AG20443 (cell line): ENCODE measurements around the gene AGPAT3.
A peak's percentile ranks its signal among the peaks of the same experiment; 100 is the strongest.

ENCODE experiments used
- DNase-seq: peaks from one replicate; pipeline ENCODE4 v3.0.0; 2012; ENCODE audit warnings: low spot score, mixed read lengths

The AGPAT3 gene

GRCh38 chr21:43937051-43937832 lies 72.2 kb downstream of the AGPAT3 start:
- DNase-seq, result no peak

- no peak for DNase-seq
Measured at GRCh38 chr21:43937891-43938309, 72.9 kb downstream of the AGPAT3 start.

- peak; percentile 90 for DNase-seq
Measured at GRCh38 chr21:43938751-43939442, 73.9 kb downstream of the AGPAT3 start.

- no peak for DNase-seq
Measured at GRCh38 chr21:43939443-43940328, 74.7 kb downstream of the AGPAT3 start.

GRCh38 chr21:43940329-43941050 lies 75.5 kb downstream of the AGPAT3 start:
- DNase-seq, result no peak

- no peak for DNase-seq
Measured at GRCh38 chr21:43942201-43942600, 77.2 kb downstream of the AGPAT3 start.

GRCh38 chr21:43942621-43943020 lies 77.6 kb downstream of the AGPAT3 start:
- no peak for DNase-seq

- DNase-seq, result no peak
Measured at GRCh38 chr21:43943512-43944077, 78.6 kb downstream of the AGPAT3 start.

GRCh38 chr21:43944078-43944633 lies 79.1 kb downstream of the AGPAT3 start:
- no peak for DNase-seq

- no peak for DNase-seq
Measured at GRCh38 chr21:43944757-43945156, 79.7 kb downstream of the AGPAT3 start.

GRCh38 chr21:43948740-43949498 lies 83.9 kb downstream of the AGPAT3 start:
- no peak for DNase-seq

- DNase-seq, result no peak
Measured at GRCh38 chr21:43949499-43950208, 84.6 kb downstream of the AGPAT3 start.

- no peak for DNase-seq
Measured at GRCh38 chr21:43950481-43950880, 85.5 kb downstream of the AGPAT3 start.

- DNase-seq, result no peak
Measured at GRCh38 chr21:43950936-43951335, 85.9 kb downstream of the AGPAT3 start.

- no peak for DNase-seq
Measured at GRCh38 chr21:43951911-43952703, 87.1 kb downstream of the AGPAT3 start.

GRCh38 chr21:43953021-43953420 lies 88.0 kb downstream of the AGPAT3 start:
- no peak for DNase-seq

- DNase-seq, result no peak
Measured at GRCh38 chr21:43954042-43954441, 89.0 kb downstream of the AGPAT3 start.

- no peak for DNase-seq
Measured at GRCh38 chr21:43954896-43955295, 89.9 kb downstream of the AGPAT3 start.
